Frontal cortex (tissue), 4 donors: Measurements from ENCODE around the gene AP3D1. TPM values are rescaled to one million over a fixed set of nuclear protein-coding genes. Genes with fewer than 3 reads are reported as not detected.
"Not testable (repeated sequence)": the region's sequence is repeated elsewhere in the genome, so short reads cannot be mapped to it uniquely, and the experiment has no call there.

ENCODE experiments used
- DNase-seq, 2 donors: peaks; one replicate each; pipeline ENCODE4 v3.0.0; 2012; ENCODE audit warnings: low spot score in 2 of 2
- FAIRE-seq: peaks from 2 replicates; lab custom pipeline; 2012; peaks lifted over from hg19 to GRCh38; lab: Jason Lieb, UNC
- total RNA-seq: library from RNA; depleted of rRNA; stranded (reverse); fragments of >200 nt; gene quantifications from one replicate; pipeline ENCODE4 v1.2.3, GENCODE V29; 2014
- donor health status: control.
- donor health status: control.
- donor health status: control.

Gene AP3D1
- 58.3 TPM for total RNA-seq

GRCh38 chr19:2151339-2152229 is at the start of gene AP3D1:
TSS of gene AP3D1 (minus strand) at chr19:2151566. CDS start at chr19:2151334, 232 bp downstream.
- peak; percentile 66 for FAIRE-seq
- peak; percentile 99 to 100 for DNase-seq

GRCh38 chr19:2200624-2201294 is 49.4 kb upstream of the AP3D1 start:
- FAIRE-seq, DNase-seq: not testable (repeated sequence)

- DNase-seq, result no peak
- FAIRE-seq, result no peak
Measured at GRCh38 chr19:2199861-2200623, 48.7 kb upstream of the AP3D1 start.

- FAIRE-seq, result no peak
- DNase-seq, result no peak
Measured at GRCh38 chr19:2199215-2199614, 47.8 kb upstream of the AP3D1 start.

- FAIRE-seq (no peak), DNase-seq (no peak)
Measured at GRCh38 chr19:2198317-2198716, 47.0 kb upstream of the AP3D1 start.

GRCh38 chr19:2197270-2197669 is 45.9 kb upstream of the AP3D1 start:
- FAIRE-seq, result no peak

GRCh38 chr19:2195914-2196313 is 44.5 kb upstream of the AP3D1 start:
- DNase-seq (no peak), FAIRE-seq (no peak)

More at GRCh38 chr19:2197270-2197669, 45.9 kb upstream of the AP3D1 start:
- DNase-seq, result no peak

- DNase-seq (no peak), FAIRE-seq (no peak)
Measured at GRCh38 chr19:2195361-2195760, 44.0 kb upstream of the AP3D1 start.

- no peak for FAIRE-seq
- DNase-seq, result no peak
Measured at GRCh38 chr19:2194513-2195078, 43.2 kb upstream of the AP3D1 start.

GRCh38 chr19:2193807-2194206 is 42.4 kb upstream of the AP3D1 start:
- no peak for FAIRE-seq
- DNase-seq, result no peak

GRCh38 chr19:2192862-2193261 is 41.5 kb upstream of the AP3D1 start:
- no peak for DNase-seq
- no peak for FAIRE-seq

- FAIRE-seq (no peak), DNase-seq (no peak)
Measured at GRCh38 chr19:2191456-2192310, 40.3 kb upstream of the AP3D1 start.

- no peak for DNase-seq
- no peak for FAIRE-seq
Measured at GRCh38 chr19:2190848-2191455, 39.6 kb upstream of the AP3D1 start.

- DNase-seq (no peak), FAIRE-seq (no peak)
Measured at GRCh38 chr19:2189880-2190279, 38.5 kb upstream of the AP3D1 start.

GRCh38 chr19:2188708-2189385 is 37.5 kb upstream of the AP3D1 start:
- no peak for FAIRE-seq
- DNase-seq, result no peak

- FAIRE-seq (no peak), DNase-seq (no peak)
Measured at GRCh38 chr19:2187159-2187558, 35.8 kb upstream of the AP3D1 start.

GRCh38 chr19:2186071-2186846 is 34.9 kb upstream of the AP3D1 start:
- FAIRE-seq (no peak), DNase-seq (no peak)

GRCh38 chr19:2185734-2186070 is 34.3 kb upstream of the AP3D1 start:
- no peak for FAIRE-seq
- no peak for DNase-seq
